Panc1 (cell line): Measurements from ENCODE around the gene TAF1A. TPM values are rescaled to one million over a fixed set of nuclear protein-coding genes. Genes with fewer than 3 reads are reported as not detected.

ENCODE experiments used
- ATAC-seq: fragments of 200-7000 bp; cut with Tn5 transposase; 2 replicates; pipeline ENCODE4 v1.9.1; 2020; ENCODE audit warnings: mild to moderate bottlenecking, moderate library complexity
- BruUV-seq: library from RNA; stranded (reverse); fragments of 400-500 nt; replicated peaks from 2 replicates; lab custom pipeline; 2021; lab: Mats Ljungman, UMichigan
- CTCF ChIA-PET: fragments of 300-600 bp; sonication (Branson Sonifier 250); formaldehyde crosslinking; loops from one replicate; lab custom pipeline; 2022; ENCODE audit warnings: antibody characterized with exemption; lab: Charles Lee
- POLR2A ChIA-PET: fragments of 300-600 bp; sonication (Branson Sonifier 250); formaldehyde crosslinking; loops from one replicate; lab custom pipeline; 2022; ENCODE audit warnings: antibody characterized with exemption; lab: Charles Lee
- DNase-seq: peaks from one replicate; pipeline ENCODE4 v3.0.0-alpha.2; 2010; ENCODE audit warnings: low read depth, low spot score
- H3K27ac ChIP-seq: 2 replicates; pipeline ENCODE4 v1.5.1; 2011; ENCODE audit warnings: mild to moderate bottlenecking, low read length, inconsistent platforms
- H3K27me3 ChIP-seq: fragments of 200-500 bp; sonication (Bioruptor generic); 2 replicates; pipeline ENCODE4 v1.6.0; 2014; ENCODE audit warnings: low read length, inconsistent platforms; ENCODE audit not compliant: control insufficient read depth, insufficient read depth
- H3K36me3 ChIP-seq: fragments of 200-500 bp; sonication (Bioruptor generic); 2 replicates; pipeline ENCODE4 v1.5.1; 2014; ENCODE audit warnings: inconsistent platforms, mild to moderate bottlenecking, low read length, moderate library complexity; ENCODE audit not compliant: control insufficient read depth, insufficient read depth
- H3K4me1 ChIP-seq: 2 replicates; pipeline ENCODE4 v1.5.1; 2011; ENCODE audit warnings: inconsistent platforms, mild to moderate bottlenecking, low read length, moderate library complexity; ENCODE audit not compliant: control insufficient read depth, insufficient read depth
- H3K4me3 ChIP-seq, 2 experiments: 2 replicates each; pipeline ENCODE4 v1.5.1; 2011 to 2012; ENCODE audit warnings: low read depth in 2 of 2, low read length in 2 of 2, mild to moderate bottlenecking in 2 of 2, inconsistent platforms in 1 of 2, moderate library complexity in 1 of 2
- H3K9me3 ChIP-seq: fragments of 200-500 bp; sonication (Bioruptor generic); 2 replicates; pipeline ENCODE4 v1.5.1; 2014; ENCODE audit warnings: low read depth, mild to moderate bottlenecking, inconsistent platforms, low read length, moderate library complexity; ENCODE audit not compliant: control insufficient read depth, insufficient read depth
- POLR2AphosphoS5 ChIP-seq: IDR thresholded peaks from 2 replicates; pipeline ENCODE4 v1.6.1; 2012; ENCODE audit warnings: mild to moderate bottlenecking, low read depth, low read length, moderate library complexity
- SIN3A ChIP-seq: IDR thresholded peaks from 2 replicates; pipeline ENCODE4 v1.6.1; 2012; ENCODE audit warnings: low read depth, mild to moderate bottlenecking, low read length, moderate library complexity, borderline replicate concordance; ENCODE audit not compliant: insufficient read depth
- TCF7L2 ChIP-seq: IDR thresholded peaks from 2 replicates; pipeline ENCODE4 v1.6.1; 2011; ENCODE audit warnings: mild to moderate bottlenecking, low read depth, low read length, inconsistent platforms
- in situ Hi-C: cut with HindIII; loops from 2 replicates; pipeline ENCODE4 v1.10.0; 2016; ENCODE audit warnings: low sequenced_read_pairs, low pct_unique_long_range_greater_than_20kb
- intact Hi-C: fragments of 100-400 bp; cut with micrococcal nuclease; formaldehyde crosslinking; loops from one replicate; pipeline ENCODE4 v1.10.0; 2022; ENCODE audit not compliant: unreplicated experiment
- total RNA-seq: library from RNA; stranded (reverse); gene quantifications from one replicate; pipeline ENCODE4 v1.2.1, GENCODE V29; 2021; ENCODE audit not compliant: unreplicated experiment
- TF ChIP-seq, protein P1 (sequence below), 2 experiments: IDR thresholded peaks; 2 replicates each; pipeline ENCODE4 v1.6.1; 2011 to 2012; ENCODE audit warnings: low read depth in 2 of 2, control low read depth in 1 of 2, low read length in 1 of 2, mild to moderate bottlenecking in 1 of 2, moderate library complexity in 1 of 2; ENCODE audit not compliant: insufficient read depth in 1 of 2
- TF ChIP-seq, protein P2 (sequence below): fragments of 450-650 bp; IDR thresholded peaks from 2 replicates; pipeline ENCODE4 v1.5.1; 2017; ENCODE audit warnings: mild to moderate bottlenecking

The TAF1A gene
- total RNA-seq, 1 experiment from 2014 or later = 11.6 TPM

DNA sequence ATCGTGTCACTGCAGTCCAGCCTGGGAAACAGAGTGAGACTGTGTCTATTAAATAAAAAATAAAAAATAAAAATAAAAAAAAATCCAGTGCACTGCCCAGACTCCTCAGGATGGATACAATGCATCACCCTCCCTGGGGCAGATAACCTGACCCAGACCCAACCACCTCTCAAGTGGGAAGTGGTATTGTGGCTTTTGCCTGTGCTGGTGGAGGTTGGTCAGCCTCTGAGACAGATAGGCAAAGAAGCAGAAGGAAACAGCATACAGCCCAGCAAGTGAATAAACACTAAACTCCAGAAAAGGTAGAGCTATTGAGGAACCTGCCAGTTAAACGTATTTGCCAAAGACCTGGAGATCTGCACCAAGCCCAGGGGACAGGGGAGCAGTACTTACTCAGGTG, 63.8 kb downstream of the TAF1A start:
- no peaks in the 10 kb centered on the region for H3K9me3 ChIP-seq
- in situ Hi-C loops = no loop called here
- no peaks in the 10 kb centered on the region for H3K36me3 ChIP-seq
- CTCF ChIA-PET = no interaction called here
- DNase-seq = no peak
- no peak overlapping the region for H3K4me3 ChIP-seq
- H3K27ac ChIP-seq = no peak overlapping the region
- TF ChIP-seq, protein P1, sequence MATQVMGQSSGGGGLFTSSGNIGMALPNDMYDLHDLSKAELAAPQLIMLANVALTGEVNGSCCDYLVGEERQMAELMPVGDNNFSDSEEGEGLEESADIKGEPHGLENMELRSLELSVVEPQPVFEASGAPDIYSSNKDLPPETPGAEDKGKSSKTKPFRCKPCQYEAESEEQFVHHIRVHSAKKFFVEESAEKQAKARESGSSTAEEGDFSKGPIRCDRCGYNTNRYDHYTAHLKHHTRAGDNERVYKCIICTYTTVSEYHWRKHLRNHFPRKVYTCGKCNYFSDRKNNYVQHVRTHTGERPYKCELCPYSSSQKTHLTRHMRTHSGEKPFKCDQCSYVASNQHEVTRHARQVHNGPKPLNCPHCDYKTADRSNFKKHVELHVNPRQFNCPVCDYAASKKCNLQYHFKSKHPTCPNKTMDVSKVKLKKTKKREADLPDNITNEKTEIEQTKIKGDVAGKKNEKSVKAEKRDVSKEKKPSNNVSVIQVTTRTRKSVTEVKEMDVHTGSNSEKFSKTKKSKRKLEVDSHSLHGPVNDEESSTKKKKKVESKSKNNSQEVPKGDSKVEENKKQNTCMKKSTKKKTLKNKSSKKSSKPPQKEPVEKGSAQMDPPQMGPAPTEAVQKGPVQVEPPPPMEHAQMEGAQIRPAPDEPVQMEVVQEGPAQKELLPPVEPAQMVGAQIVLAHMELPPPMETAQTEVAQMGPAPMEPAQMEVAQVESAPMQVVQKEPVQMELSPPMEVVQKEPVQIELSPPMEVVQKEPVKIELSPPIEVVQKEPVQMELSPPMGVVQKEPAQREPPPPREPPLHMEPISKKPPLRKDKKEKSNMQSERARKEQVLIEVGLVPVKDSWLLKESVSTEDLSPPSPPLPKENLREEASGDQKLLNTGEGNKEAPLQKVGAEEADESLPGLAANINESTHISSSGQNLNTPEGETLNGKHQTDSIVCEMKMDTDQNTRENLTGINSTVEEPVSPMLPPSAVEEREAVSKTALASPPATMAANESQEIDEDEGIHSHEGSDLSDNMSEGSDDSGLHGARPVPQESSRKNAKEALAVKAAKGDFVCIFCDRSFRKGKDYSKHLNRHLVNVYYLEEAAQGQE (IDR thresholded peaks at IDR 0.05; ENCODE audit: insufficient read depth in 1 of 2, low read depth in 2 of 2, low read length in 1 of 2) = no peak
- TF ChIP-seq, protein P2, sequence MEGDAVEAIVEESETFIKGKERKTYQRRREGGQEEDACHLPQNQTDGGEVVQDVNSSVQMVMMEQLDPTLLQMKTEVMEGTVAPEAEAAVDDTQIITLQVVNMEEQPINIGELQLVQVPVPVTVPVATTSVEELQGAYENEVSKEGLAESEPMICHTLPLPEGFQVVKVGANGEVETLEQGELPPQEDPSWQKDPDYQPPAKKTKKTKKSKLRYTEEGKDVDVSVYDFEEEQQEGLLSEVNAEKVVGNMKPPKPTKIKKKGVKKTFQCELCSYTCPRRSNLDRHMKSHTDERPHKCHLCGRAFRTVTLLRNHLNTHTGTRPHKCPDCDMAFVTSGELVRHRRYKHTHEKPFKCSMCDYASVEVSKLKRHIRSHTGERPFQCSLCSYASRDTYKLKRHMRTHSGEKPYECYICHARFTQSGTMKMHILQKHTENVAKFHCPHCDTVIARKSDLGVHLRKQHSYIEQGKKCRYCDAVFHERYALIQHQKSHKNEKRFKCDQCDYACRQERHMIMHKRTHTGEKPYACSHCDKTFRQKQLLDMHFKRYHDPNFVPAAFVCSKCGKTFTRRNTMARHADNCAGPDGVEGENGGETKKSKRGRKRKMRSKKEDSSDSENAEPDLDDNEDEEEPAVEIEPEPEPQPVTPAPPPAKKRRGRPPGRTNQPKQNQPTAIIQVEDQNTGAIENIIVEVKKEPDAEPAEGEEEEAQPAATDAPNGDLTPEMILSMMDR = no peak
- TF ChIP-seq TCF7L2 (no peak), SIN3A (no peak), POLR2AphosphoS5 (no peak)
- no peak for ATAC-seq
- BruUV-seq = no TSS peak
- H3K27me3 ChIP-seq = no peaks in the 10 kb centered on the region
- POLR2A ChIA-PET = no interaction called here
- H3K4me1 ChIP-seq = no peaks in the 10 kb centered on the region
- intact Hi-C loops = no loop called here

DNA sequence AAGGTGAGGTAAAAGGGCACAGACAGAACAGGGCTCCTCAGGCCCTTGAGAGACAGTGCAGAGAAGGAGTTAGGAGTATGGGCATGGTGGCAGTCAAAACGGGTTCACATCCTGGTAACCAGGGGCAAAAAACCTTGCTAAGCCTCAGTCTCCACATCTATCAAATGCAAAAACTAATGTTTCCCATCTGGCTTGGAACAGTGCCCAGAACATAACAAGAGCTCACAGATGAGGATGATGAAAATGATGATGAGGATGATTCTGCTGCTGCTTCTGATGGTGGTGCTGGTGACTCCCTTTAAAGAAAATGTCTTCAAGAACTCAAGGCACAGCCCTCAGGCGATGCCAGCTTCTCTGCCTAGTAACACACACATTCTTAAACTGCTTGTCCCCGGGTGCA, 65.9 kb downstream of the TAF1A start:
- Histone ChIP-seq H3K4me1 (no peaks in the 10 kb centered on the region), H3K4me3 (no peak overlapping the region), H3K36me3 (no peaks in the 10 kb centered on the region), H3K27ac (no peak overlapping the region), H3K27me3 (no peaks in the 10 kb centered on the region), H3K9me3 (no peaks in the 10 kb centered on the region)
- BruUV-seq = no TSS peak
- intact Hi-C loops (no loop called here), in situ Hi-C loops (no loop called here)
- TF ChIP-seq, protein P1 (IDR thresholded peaks at IDR 0.05; ENCODE audit: insufficient read depth in 1 of 2, low read depth in 2 of 2, low read length in 1 of 2) = no peak
- TF ChIP-seq, protein P2 = no peak
- TF ChIP-seq SIN3A = no peak
- POLR2A ChIA-PET = no interaction called here
- ATAC-seq (no peak), DNase-seq (no peak)
- CTCF ChIA-PET = no interaction called here
